GM12873 (cell line): ENCODE measurements around the gene DIABLO.

Experiments
- TF ChIP-seq, protein P1 (sequence below): IDR thresholded peaks from 2 replicates; pipeline ENCODE4 v1.5.1; 2012; ENCODE audit warnings: low read depth, mild to moderate bottlenecking, moderate library complexity, low read length, control low read depth; ENCODE audit not compliant: insufficient read depth; ENCODE audit errors: missing control alignments

The DIABLO gene

DNA sequence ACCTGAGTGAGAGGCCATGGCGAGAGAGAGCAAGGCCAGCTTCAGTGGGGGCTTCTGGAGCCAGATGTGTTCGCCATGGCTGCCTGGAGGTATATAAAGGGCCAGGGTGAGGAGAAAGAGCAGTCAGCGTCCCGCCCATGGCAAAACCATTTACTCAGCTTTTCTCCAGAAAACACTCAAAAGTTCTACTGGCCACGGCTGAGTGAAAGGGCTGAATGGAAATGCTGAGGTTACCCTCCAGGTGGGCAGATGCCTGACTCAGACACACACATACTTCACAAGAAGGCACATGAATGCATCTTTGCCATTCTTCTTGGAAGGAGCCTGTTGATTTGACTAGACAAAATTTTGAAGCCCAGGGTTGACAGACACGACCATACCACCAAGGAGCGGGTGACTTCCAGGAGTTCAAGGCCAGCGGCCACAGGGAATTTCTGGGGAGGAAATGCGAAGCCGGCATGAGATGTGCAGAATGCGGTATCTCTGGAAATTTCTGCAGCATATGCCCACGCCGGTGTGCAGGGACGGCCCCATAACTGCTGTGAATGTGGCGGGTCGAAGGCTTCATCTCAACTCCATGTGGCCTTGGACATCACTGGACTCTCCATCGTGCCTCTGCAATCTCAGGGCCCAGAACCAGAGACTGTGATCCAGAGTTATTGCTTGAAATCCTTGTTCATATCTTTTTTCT lies 51.6 kb downstream of the DIABLO start, which contains the start of gene IL31:
Gene IL31, minus strand, starts transcription at position 67 of the 691 bp plus-strand sequence. Its CDS starts 49 bp downstream, at position 18.
- TF ChIP-seq, protein P1, sequence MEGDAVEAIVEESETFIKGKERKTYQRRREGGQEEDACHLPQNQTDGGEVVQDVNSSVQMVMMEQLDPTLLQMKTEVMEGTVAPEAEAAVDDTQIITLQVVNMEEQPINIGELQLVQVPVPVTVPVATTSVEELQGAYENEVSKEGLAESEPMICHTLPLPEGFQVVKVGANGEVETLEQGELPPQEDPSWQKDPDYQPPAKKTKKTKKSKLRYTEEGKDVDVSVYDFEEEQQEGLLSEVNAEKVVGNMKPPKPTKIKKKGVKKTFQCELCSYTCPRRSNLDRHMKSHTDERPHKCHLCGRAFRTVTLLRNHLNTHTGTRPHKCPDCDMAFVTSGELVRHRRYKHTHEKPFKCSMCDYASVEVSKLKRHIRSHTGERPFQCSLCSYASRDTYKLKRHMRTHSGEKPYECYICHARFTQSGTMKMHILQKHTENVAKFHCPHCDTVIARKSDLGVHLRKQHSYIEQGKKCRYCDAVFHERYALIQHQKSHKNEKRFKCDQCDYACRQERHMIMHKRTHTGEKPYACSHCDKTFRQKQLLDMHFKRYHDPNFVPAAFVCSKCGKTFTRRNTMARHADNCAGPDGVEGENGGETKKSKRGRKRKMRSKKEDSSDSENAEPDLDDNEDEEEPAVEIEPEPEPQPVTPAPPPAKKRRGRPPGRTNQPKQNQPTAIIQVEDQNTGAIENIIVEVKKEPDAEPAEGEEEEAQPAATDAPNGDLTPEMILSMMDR = no peak

DNA sequence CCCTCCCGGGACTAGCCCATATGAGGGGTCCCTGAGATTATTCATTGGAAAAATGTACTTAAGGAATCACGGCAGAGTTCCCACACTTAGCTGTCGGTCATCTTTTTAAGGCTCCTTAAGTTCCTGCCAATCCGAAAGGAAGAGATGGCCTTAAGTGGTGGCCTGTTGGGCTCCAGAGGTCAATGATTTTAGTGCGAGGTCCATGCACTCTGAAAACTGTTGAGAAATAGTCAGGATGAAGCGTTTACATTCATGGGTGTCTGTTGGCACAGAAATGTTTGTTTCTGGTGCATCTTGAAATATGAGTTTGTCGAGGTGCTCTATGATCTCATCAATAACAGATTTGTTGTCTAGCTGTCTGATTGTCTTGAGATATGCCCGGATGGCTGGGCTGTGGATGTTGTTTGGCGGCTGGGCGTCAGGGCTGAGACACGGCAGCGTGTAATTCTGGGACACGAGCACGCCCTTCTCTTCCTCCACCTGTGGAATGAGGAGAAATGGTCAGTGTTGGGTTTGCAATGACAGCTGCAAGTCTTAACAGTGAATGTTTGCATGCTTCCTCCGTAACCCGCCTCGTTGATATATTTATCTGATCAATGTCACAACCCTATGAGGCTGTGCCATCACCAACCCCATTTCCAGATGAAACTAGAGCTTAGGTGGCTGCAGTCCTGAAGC lies 53.5 kb downstream of the DIABLO start:
- TF ChIP-seq, protein P1 = no peak

DNA sequence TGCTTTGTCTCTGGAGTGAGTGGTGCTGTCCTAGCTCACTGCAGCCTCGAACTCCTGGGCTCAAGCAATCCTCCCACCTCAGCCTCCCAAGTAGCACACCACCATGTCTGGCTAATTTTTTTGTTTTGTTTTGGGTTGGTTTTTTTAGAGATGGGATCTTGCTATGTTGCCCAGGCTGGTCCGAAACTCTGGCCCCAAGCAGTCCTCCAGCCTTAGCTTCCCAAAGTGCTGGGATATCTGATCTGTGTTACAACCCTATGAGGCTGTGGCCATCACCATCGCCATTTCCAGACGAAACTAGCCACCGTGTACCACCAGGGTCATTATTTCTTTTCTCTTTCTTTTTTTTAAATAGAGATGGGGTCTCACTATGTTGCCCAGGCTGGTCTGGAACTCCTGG lies 54.5 kb downstream of the DIABLO start:
- TF ChIP-seq, protein P1 = no peak

DNA sequence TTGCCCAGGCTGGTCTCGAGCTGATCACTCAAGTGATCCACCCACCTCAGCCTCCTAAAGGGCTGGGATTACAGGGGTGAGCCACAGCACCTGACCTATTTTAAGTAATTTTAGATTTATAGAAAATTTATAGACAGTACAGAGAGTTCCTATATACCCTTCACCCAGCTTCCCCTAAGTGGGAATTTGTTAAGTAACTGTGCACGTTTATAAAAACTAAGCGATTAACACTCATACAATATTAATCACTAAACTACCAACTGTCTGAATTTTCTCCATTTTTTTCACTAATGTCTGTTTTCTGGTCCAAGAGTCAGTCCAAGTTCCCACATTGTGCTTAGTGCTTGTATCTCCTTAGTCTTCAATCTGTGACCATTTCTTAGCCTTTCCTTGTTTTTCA lies 57.4 kb downstream of the DIABLO start:
- TF ChIP-seq, protein P1 = no peak

DNA sequence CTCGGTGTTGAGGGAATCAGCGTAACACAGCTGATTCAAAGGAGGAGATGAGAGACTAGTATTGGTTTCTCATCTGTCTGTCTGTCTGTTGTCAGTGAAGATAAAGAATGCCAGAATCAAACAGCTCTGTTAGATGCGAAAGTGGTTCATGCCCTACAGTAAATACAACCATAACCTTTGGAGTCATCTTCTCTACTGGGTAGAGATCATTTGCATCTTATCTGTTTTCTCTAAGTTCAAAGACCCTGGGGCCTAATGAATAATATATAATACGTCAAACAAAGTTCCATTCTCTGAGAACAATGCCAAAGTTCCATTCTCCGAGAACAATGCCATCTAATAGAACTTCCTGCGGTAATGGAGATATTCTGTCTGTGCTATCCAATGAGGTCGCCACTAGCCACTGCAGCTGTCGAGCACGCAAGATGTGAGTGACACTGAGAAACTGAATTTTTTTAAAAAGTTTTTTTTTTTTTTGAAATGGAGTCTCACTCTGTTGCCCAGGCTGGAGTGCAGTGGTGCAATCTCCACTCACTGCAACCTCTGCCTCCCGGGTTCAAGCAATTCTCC lies 58.4 kb downstream of the DIABLO start:
- TF ChIP-seq, protein P1 = no peak

DNA sequence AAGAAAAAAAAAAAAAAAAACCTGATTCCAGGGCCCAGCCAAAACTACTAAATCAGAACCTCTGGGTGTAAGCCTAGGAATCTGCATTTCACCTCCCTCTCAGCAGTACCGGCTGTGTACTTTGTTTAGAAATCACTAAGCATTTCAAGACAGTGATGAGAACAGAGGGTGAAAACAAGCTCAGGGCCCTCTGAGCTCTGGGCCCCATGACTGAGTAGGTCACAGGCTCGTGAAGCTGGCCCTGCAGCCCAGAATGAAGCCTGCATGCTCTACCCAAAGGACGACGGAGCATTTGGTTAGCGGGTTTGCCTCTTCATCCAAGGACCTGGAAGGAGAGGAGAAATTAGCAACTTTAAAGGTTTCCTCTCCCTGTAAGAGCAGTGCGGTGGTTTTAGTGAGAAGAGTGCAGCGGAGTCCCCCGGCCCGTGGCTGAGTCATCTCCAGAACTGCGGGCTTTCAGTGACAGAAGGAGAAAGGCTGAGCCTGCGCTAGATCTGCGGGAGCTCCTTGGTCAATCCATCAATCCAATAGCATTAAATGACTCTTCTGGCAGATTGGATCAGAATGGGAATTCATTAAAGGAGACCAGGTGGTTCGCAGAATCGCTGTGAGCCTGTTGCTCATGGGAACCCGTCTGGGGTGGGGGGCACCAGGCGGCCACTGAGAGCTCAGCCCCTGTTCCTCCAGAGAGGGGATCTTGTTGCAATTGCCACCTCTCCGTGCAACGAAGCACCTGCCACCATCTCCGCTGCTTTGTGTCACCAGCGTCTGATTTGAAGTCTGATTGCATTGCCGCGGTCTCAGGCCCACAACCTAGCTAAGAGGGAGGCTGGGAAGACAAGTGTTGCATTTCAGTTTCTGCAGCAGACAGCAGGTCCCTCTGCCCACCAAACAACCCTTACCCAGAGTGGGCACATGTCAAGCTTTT lies 59.2 kb downstream of the DIABLO start:
- TF ChIP-seq, protein P1 = no peak
